OCI-LY3 (cell line): Measurements from ENCODE around the gene NOS1AP.

ENCODE experiments used
- CTCF ChIP-seq: fragments of 200-600, 300-600 bp; sonication (generic); IDR thresholded peaks from 2 replicates; pipeline ENCODE4 v1.5.1; 2014; ENCODE audit warnings: antibody characterized with exemption, low read length, low read depth
- EZH2phosphoT487 ChIP-seq: fragments of 200-600 bp; shearing (Covaris generic); IDR thresholded peaks from 2 replicates; pipeline ENCODE4 v1.6.1; 2018; ENCODE audit warnings: antibody characterized with exemption, mixed run types, low read depth

GRCh38 chr1:162412002-162412401 is 342.5 kb downstream of the NOS1AP start, which contains the start of gene SH2D1B:
- TF ChIP-seq CTCF = no peak
- no peak for TF ChIP-seq EZH2phosphoT487
